Measurements from ENCODE around the gene FLT3. TPM values are rescaled to one million over a fixed set of nuclear protein-coding genes. Genes with fewer than 3 reads are reported as not detected.
"Not testable (repeated sequence)": the region's sequence is repeated elsewhere in the genome, so short reads cannot be mapped to it uniquely, and the experiment has no call there.

FLT3 gene
- total and polyA plus RNA-seq, 2 of the 13 experiments (the other 11 are each of a cell fraction or from before 2014, with no cell fraction given), result not detected

DNA sequence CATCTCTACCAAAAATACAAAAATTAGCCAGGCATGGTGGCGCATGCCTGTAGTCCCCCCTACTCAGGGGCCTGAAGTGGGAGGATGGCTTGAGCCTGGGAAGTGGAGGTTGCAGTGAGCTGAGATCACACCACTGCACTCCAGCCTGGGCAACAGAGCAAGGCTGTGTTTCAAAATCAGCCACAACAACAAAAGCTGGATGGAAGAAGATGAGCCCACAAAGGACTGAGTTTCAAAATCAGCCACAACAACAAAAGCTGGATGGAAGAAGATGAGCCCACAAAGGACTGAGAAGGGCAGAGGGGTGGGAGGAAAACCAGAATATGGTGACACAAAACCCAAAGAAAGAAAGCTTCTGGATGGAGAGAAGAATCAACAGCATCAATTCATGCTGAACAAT is 67.9 kb downstream of the FLT3 start:
- H3K4me1 ChIP-seq (ENCODE audit: insufficient read depth, low read length); intact Hi-C loops (cut with micrococcal nuclease; ENCODE audit: unreplicated experiment); H3K4me3 ChIP-seq (replicated peaks in 1 of 3; ENCODE audit: insufficient read depth in 1 of 3, low read depth in 2 of 3, low read length in 3 of 3); H4K20me1 ChIP-seq (ENCODE audit: insufficient read depth, low read length); H3K9me3 ChIP-seq (ENCODE audit: low read length); in situ Hi-C loops (cut with HindIII; ENCODE audit: extremely low pct_ligation_motif_present, low pct_unique_long_range_greater_than_20kb); H2AFZ ChIP-seq (ENCODE audit: low read length); H3K4me2 ChIP-seq (ENCODE audit: low read depth, low read length); H3K27me3 ChIP-seq (ENCODE audit: control insufficient read depth in 1 of 2, insufficient read depth in 2 of 2, low read length in 2 of 2); ATAC-seq; FAIRE-seq; CTCF ChIA-PET (ENCODE audit: low intra/inter-chr PET ratio, low total read pairs); H3K27ac ChIP-seq (ENCODE audit: extremely low read length, insufficient read depth, low read length); H3K9ac ChIP-seq (ENCODE audit: insufficient read depth, low read depth, low read length); H3K79me2 ChIP-seq (ENCODE audit: insufficient read depth, low read length); H3K36me3 ChIP-seq (replicated peaks in 1 of 2; ENCODE audit: control insufficient read depth in 1 of 2, insufficient read depth in 2 of 2, low read length in 2 of 2); BruUV-seq (replicated peaks); POLR2A ChIA-PET; DNase-seq (ENCODE audit: low spot score): not testable (repeated sequence)
- WGBS (ENCODE audit: low lambda C conversion rate), result 88% methylated on average over 1 of the region's 1 CpG

DNA sequence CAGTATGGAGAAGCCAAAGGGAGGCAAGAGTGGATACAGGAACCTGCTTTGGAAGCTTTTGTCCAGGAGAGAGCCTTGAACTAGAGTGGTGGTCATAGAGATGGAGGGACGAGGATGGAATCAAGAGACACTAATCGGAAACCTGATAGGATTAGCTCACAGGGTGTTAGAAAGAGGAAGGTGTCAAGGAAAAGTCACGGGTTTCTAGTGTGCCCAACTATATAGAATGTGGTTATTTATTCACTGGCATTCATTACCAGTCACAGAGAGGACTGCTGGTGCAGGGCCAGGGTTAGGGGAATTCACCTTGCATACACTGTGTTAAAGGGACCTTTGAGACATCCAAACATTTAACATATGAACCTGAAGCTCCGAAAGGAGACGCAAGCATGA is 68.5 kb downstream of the FLT3 start:
- POLR2A ChIA-PET, result no interaction called here
- CTCF ChIA-PET (ENCODE audit: low intra/inter-chr PET ratio, low total read pairs), result no interaction called here
- no peaks in the 10 kb centered on the region for H3K9me3 ChIP-seq (ENCODE audit: low read length)
- no peak for TF ChIP-seq SMAD3 (CRISPR knock-in tag; IDR thresholded peaks at IDR 0.05)
- TF ChIP-seq, protein P1, sequence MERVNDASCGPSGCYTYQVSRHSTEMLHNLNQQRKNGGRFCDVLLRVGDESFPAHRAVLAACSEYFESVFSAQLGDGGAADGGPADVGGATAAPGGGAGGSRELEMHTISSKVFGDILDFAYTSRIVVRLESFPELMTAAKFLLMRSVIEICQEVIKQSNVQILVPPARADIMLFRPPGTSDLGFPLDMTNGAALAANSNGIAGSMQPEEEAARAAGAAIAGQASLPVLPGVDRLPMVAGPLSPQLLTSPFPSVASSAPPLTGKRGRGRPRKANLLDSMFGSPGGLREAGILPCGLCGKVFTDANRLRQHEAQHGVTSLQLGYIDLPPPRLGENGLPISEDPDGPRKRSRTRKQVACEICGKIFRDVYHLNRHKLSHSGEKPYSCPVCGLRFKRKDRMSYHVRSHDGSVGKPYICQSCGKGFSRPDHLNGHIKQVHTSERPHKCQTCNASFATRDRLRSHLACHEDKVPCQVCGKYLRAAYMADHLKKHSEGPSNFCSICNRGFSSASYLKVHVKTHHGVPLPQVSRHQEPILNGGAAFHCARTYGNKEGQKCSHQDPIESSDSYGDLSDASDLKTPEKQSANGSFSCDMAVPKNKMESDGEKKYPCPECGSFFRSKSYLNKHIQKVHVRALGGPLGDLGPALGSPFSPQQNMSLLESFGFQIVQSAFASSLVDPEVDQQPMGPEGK (CRISPR knock-in tag; IDR thresholded peaks at IDR 0.05), result no peak
- TF ChIP-seq ZKSCAN1 (IDR thresholded peaks at IDR 0.05; ENCODE audit: low read length), result no peak
- TF ChIP-seq HNRNPK (IDR thresholded peaks at IDR 0.05; ENCODE audit: low read depth, low read length, poor library complexity, severe bottlenecking), result no peak
- TF ChIP-seq, protein P2, sequence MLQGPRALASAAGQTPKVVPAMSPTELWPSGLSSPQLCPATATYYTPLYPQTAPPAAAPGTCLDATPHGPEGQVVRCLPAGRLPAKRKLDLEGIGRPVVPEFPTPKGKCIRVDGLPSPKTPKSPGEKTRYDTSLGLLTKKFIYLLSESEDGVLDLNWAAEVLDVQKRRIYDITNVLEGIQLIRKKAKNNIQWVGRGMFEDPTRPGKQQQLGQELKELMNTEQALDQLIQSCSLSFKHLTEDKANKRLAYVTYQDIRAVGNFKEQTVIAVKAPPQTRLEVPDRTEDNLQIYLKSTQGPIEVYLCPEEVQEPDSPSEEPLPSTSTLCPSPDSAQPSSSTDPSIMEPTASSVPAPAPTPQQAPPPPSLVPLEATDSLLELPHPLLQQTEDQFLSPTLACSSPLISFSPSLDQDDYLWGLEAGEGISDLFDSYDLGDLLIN (CRISPR knock-in tag; IDR thresholded peaks at IDR 0.05; ENCODE audit: borderline replicate concordance), result no peak
- TF ChIP-seq ZNF720 (CRISPR knock-in tag; IDR thresholded peaks at IDR 0.05), result no peak
- TF ChIP-seq, protein P3, sequence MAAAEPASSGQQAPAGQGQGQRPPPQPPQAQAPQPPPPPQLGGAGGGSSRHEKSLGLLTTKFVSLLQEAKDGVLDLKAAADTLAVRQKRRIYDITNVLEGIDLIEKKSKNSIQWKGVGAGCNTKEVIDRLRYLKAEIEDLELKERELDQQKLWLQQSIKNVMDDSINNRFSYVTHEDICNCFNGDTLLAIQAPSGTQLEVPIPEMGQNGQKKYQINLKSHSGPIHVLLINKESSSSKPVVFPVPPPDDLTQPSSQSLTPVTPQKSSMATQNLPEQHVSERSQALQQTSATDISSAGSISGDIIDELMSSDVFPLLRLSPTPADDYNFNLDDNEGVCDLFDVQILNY (CRISPR knock-in tag; conservative IDR thresholded peaks at IDR 0.05), result no peak
- TF ChIP-seq ZNF367 (CRISPR knock-in tag; IDR thresholded peaks at IDR 0.05; ENCODE audit: borderline replicate concordance), result no peak
- TF ChIP-seq, protein P4, sequence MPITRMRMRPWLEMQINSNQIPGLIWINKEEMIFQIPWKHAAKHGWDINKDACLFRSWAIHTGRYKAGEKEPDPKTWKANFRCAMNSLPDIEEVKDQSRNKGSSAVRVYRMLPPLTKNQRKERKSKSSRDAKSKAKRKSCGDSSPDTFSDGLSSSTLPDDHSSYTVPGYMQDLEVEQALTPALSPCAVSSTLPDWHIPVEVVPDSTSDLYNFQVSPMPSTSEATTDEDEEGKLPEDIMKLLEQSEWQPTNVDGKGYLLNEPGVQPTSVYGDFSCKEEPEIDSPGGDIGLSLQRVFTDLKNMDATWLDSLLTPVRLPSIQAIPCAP (CRISPR knock-in tag; IDR thresholded peaks at IDR 0.05; ENCODE audit: low read depth), result no peak
- WGBS (ENCODE audit: low lambda C conversion rate), result 53% methylated on average over 5 of the region's 5 CpGs
- H3K4me1 ChIP-seq (ENCODE audit: insufficient read depth, low read length), result no peaks in the 10 kb centered on the region
- H3K36me3 ChIP-seq (replicated peaks in 1 of 2; ENCODE audit: control insufficient read depth in 1 of 2, insufficient read depth in 2 of 2, low read length in 2 of 2), result no peaks in the 10 kb centered on the region
- ATAC-seq (no peak), FAIRE-seq (no peak), DNase-seq (ENCODE audit: low spot score) (no peak)
- H3K4me2 ChIP-seq (ENCODE audit: low read depth, low read length), result no peak overlapping the region
- no TSS peak for BruUV-seq (replicated peaks)
- H3K9ac ChIP-seq (ENCODE audit: insufficient read depth, low read depth, low read length), result no peak overlapping the region
- in situ Hi-C loops (cut with HindIII; ENCODE audit: extremely low pct_ligation_motif_present, low pct_unique_long_range_greater_than_20kb) (no loop called here), intact Hi-C loops (cut with micrococcal nuclease; ENCODE audit: unreplicated experiment) (no loop called here)
- H3K79me2 ChIP-seq (ENCODE audit: insufficient read depth, low read length), result no peaks in the 10 kb centered on the region
- H4K20me1 ChIP-seq (ENCODE audit: insufficient read depth, low read length), result no peaks in the 10 kb centered on the region
- H3K4me3 ChIP-seq (replicated peaks in 1 of 3; ENCODE audit: insufficient read depth in 1 of 3, low read depth in 2 of 3, low read length in 3 of 3), result no peak overlapping the region
- no peak overlapping the region for H2AFZ ChIP-seq (ENCODE audit: low read length)
- no peaks in the 10 kb centered on the region for H3K27me3 ChIP-seq (ENCODE audit: control insufficient read depth in 1 of 2, insufficient read depth in 2 of 2, low read length in 2 of 2)
- no peak overlapping the region for H3K27ac ChIP-seq (ENCODE audit: extremely low read length, insufficient read depth, low read length)
